HG02623 (cell line): ENCODE data around the gene PTPN3.
A peak's percentile ranks its signal among the peaks of the same experiment; 100 is the strongest.
"Not testable (repeated sequence)": the region's sequence is repeated elsewhere in the genome, so short reads cannot be mapped to it uniquely, and the experiment has no call there.

ENCODE experiments used
- ATAC-seq: cut with Tn5 transposase; IDR thresholded peaks from one replicate; pipeline ENCODE4 v1.9.1; 2021; ENCODE audit warnings: moderate library complexity; ENCODE audit not compliant: unreplicated experiment

Gene PTPN3

GRCh38 chr9:109403116-109403515, 95.0 kb downstream of the PTPN3 start:
- ATAC-seq = no peak

DNA sequence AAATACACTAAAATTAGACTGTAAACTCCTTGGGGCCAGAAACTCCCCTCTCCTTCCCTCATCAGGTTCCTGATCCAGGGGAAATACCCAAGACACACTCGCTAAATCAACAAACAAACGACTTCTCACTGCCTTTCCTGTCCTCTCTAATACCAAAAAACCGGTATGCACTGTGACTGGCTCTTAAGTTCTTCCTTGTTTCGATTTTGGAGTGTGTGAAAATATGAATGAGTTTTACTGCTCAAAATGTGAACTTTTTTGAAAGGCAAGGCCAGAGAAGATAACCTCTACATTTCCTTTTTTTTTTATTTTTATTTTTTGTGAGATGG, 96.2 kb downstream of the PTPN3 start:
- no peak for ATAC-seq

- peak; percentile 33 for ATAC-seq
Observed at GRCh38 chr9:109401169-109401989, 96.7 kb downstream of the PTPN3 start.

- ATAC-seq = peak; percentile 76
Observed at GRCh38 chr9:109399258-109399767, 98.8 kb downstream of the PTPN3 start.

DNA sequence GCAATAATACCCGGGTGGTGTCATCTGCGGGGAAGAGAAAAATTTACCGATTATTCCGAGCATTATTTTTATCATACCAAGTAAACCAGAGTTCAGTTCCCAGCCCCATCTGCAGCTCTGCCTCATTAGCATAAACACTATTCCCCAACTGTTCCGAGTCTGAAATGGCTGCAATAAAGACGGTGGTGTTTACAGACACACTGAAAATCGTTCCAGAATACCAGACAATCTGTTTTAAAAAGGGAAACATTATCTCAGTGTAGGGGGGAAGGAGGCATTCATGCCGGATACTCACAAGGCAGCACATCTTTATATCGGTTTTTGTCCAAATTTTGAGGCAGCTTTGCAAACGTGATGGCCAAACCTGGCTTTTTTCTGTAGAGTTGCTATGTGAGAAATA, 106.9 kb downstream of the PTPN3 start:
- ATAC-seq = no peak

- ATAC-seq = no peak
Observed at GRCh38 chr9:109387856-109388255, 110.3 kb downstream of the PTPN3 start.

GRCh38 chr9:109387206-109387605, 110.9 kb downstream of the PTPN3 start:
- no peak for ATAC-seq

GRCh38 chr9:109385499-109385898, 112.6 kb downstream of the PTPN3 start:
- no peak for ATAC-seq

GRCh38 chr9:109383947-109384346, 114.2 kb downstream of the PTPN3 start:
- no peak for ATAC-seq

GRCh38 chr9:109383356-109383755, 114.8 kb downstream of the PTPN3 start:
- no peak for ATAC-seq

DNA sequence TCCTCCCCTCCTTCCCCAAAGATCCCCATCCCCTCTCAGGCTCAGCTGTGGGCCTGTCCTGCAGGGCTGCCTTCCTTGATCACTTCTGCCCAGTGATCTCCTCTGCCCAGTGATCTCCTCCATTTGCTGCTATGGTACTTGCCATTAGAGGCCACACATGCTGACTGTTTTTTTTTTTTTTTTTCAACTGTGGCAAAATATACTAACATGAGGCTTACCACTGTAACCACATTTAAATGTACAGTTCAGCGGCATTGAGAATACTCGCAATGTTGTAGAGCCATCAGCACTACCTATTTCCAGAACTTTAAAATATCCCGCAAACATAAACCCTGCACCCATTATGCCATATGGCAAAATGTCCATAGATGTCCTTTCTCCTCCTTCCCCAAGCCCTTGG, 115.5 kb downstream of the PTPN3 start:
- no peak for ATAC-seq

DNA sequence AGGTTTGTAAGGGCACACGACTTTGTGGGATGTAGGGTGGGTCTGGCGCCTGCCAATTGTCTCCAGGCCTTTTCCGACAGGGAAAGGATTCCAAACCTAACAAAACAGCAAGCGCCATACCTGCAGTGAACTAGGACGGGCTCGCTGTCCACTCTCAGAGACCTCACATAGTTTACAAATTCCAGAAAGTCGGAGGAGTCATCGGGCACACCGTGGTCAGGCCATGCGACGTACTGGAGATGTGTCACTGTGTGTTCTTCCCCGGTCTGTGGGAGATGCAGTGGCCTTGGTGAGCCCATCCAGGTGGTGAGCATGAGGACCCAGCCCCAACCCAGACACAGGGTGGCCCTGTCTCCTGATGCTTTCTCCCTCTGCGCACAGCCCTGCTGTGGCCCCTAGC, 115.9 kb downstream of the PTPN3 start:
- no peak for ATAC-seq

DNA sequence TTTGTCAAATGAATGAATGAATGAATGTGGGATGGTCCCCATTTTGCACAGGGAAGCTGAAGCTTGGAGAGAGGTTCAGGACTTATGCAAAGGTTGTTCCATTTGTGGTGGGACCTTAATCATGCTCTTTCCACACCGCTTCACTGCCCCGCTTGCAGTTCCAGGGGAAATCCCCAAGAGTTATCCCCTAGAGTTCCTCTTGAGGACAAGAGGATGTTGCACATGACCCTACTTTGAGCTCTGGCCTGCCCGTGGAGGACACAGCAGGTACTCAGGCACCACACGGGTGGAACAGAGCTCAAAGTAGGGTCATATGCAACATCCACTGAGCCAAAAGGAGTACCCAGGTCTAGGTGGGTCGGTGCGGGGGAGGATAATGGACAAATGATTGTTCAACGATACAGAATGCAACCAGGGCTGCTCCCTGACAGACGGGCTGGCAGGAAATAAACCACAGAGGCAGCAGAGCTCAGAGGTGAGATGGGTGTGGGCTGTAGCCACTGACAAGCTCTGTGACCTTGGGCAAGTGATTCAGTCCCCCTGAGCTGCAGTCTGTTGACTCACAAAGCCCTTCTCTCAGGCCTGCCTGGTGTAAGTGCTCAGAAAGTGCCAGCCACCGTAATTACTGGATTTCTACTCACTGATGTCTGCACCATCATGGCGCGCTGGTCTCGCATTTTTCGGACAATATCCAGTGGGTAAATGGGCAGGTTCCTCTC, 116.9 kb downstream of the PTPN3 start:
- ATAC-seq = peak; percentile 51

- no peak for ATAC-seq
Observed at GRCh38 chr9:109379513-109379912, 118.6 kb downstream of the PTPN3 start.

GRCh38 chr9:109378316-109378715, 119.8 kb downstream of the PTPN3 start:
- ATAC-seq = no peak

DNA sequence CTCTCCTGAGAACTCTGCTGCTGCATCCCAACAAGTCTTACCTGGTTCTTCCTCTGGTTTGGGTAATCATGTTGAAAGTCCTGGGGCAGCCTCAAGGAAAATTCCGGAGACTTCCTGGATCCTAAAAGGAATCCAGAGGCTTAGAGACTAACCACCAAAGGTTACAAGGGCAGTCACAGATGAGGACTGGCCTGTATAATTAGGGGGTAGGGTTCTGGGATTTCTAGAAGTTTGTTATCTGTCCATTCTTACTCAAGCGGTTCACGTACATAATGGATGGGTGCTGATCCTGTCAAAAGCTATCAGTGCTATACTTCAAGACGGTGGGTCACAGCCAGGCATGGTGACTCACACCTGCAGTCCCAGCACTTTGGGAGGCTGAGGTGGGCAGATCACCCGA, 125.9 kb downstream of the PTPN3 start:
- ATAC-seq = no peak

DNA sequence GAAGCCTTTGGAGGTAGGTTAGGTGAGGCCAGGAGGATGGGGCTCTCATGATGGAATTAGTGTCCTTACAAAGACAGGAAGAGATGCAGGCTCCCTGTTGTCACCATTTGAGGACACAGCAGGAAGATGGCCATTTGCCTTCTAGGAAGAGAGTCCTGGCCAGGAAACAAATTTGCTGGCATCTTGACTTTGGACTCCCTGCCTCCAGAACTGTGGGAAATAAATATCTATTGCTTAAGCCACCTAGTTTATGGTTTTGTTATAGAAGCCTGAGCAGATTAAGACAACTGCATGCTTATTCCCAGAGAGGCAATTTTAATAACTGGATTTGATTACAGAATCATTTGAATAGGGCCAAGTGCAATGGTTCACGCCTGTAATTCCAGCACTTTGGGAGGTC, 126.7 kb downstream of the PTPN3 start:
- ATAC-seq = no peak

DNA sequence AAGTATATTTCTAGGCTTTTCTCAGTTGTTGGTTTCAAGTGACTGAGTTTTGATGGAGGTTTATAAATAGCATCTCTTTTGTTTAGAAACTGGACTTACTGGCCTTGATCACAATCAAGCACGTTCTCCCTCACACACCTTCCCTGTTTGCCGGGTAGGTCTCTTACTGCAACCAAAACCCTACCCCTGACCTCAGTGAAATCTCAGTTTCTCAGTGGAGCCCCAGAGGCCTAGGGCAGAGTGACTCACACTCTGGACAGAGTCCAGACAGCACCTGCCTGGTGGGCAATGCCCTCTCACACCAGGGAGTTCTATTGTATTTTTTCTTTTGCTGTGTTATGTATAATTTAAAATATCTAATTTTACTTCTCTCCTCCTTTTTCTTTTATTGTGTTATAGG, 128.8 kb downstream of the PTPN3 start:
- ATAC-seq = peak; percentile 67

- ATAC-seq = no peak
Observed at GRCh38 chr9:109360771-109361170, 137.3 kb downstream of the PTPN3 start.

DNA sequence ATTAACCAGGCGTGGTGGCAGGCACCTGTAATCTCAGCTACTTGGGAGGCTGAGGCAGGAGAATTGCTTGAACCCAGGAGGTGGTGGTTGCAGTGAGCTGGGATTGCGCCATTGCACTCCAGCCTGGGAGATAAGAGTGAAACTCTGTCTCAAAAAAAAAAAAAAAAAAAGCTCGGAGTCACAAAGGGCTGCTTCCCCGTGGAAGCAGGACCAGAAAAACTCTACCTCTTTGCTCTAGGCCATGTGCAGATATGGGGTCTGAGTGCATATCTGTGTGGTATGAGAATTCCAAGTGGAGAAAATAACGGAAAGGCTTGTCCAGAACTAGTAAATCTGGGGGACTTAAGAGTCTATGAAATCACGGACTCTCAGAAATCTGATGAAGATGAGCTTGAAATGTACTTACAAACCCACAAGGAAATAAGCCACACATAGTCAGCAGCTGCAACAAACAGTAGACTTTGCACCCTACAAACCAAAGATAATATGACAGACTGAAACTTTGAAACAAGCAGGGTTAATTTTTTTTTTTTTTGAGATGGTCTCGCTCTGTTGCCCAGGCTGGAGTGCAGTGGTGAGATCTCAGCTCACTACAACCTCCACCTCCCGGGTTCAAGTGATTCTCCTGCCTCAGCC, 139.0 kb downstream of the PTPN3 start:
- not testable (repeated sequence) for ATAC-seq

GRCh38 chr9:109355564-109356297, 142.4 kb downstream of the PTPN3 start:
- no peak for ATAC-seq
